HT1080 (cell line): ENCODE measurements around the gene ENTPD1. TPM values are rescaled to one million over a fixed set of nuclear protein-coding genes. Genes with fewer than 3 reads are reported as not detected.
"Not testable (repeated sequence)": the region's sequence is repeated elsewhere in the genome, so short reads cannot be mapped to it uniquely, and the experiment has no call there.

Experiments used
- DNase-seq: peaks from one replicate; pipeline ENCODE4 v3.0.0-alpha.2; 2015; ENCODE audit warnings: low read depth
- total RNA-seq: library from RNA; depleted of rRNA; stranded (reverse); fragments of >200 nt; shearing (Covaris generic); gene quantifications from 2 replicates; pipeline ENCODE4 v1.2.3, GENCODE V29; 2014

The ENTPD1 gene
- total RNA-seq, 1 experiment from 2014 or later, result not detected

DNA sequence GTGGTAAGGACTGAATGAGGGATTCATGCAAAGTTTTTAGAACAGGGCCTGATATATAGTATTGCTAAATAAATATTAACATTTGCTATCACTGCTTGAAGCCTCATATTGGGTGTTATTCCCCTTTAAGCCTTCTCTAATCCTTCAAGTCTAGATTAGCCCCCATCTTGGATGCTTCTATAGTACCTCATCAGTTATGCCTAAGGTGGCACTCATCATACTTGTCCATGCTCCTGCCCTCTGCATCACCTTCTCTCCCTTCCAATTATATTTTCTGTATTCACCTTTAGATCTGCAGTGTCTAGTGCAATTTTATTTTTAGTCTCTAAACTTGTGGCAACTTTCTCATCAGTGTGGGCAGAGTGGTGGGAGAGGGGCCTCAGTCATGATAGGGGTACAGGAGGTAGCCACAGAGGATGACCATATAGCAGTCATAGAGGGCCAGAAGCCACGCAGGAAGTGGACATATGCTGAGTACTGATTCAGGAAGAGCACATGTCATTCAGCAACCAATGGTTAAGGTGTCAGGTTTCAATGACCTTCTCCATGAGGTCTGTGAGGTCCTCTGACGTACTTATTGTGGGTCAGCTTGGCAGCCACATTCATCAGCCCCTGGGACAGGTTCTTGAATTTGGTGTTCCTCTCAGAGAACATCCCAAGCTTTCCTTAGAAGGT, 2.5 kb downstream of the ENTPD1 start:
- DNase-seq, result peak; percentile 27

DNA sequence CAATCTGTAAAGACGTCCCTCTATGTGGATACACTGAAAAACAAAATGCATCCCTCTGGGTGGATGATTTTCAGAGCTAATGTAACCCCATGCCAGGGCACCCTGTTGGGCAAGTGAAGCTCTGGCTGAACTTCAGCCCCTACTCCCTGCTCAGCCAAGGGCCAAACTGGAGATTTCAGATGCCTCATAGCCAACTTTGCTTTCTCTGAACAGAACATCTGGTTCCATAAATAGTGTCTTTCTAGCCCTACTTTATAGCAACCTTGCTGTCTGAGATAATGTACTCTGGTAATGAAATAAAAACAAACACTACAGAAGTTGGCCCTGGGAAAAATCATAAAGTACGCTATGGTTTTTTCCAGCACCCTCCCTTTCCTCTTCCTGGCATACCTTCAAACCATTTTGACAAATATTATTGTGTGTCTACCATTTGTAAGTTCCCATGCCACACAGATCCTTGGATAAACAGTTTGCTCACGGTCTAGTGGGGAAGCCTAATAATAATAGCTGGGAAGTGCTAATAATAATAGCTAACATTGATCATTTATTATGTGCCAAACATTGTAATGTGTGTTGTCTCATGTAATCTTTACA, 3.4 kb downstream of the ENTPD1 start:
- no peak for DNase-seq

DNA sequence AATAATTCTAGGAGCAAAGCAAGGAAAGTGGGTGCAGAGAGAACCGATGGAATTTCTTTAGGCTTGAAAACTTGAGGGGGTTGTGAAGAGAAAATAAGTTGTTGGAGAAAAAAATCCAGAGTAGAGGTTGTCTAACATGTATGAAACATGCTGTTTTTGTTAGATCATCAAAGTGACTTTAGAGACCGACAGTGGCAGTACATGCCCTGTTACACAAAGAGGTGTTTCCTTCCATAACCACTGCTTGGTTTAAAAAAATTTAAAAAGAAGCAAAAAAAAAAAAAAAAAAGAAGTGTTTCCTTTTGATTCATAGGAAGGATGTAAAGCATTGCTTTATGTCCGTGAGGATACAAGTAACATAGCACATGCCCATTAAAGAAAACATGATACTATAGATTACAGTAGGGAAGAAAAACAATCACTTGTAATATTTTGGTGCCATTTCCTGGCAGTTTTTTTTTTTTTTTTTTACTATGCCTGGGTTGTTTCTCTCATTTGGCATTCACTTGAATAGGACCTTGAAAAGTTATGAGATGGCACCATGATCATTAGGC, 6.1 kb downstream of the ENTPD1 start:
- DNase-seq, result no peak

DNA sequence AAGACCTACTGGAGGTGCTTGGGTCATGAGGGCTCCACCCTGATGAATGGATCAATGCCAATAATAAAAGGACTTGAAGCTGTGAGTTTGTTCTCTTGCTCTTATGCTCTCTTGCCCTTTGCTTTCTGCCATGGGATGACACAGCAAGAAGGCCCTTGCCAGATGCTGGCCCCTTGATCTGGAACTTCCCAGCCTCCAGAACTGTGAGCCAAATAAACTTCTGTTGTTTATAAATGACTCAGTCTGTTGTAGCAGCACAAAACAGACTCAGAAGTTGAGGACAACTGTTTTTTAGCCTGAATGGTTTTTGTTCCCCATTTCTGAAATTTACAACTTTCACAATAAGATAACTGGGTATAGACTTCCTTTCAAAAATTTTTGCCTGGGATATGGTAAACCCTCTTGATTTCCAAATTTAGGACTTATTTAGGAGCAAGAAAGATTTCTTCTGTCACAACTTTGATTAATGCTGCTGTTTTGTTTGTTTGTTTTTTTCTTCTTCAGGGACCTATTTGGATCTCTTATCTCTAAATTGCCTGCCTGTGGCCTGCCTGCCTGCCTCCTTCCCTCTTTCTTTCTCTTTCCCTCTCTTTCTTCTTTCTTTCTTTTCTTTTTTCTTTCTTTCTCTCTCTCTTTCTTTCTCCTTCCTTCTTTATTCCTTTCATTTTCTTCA, 12.1 kb downstream of the ENTPD1 start:
- no peak for DNase-seq

DNA sequence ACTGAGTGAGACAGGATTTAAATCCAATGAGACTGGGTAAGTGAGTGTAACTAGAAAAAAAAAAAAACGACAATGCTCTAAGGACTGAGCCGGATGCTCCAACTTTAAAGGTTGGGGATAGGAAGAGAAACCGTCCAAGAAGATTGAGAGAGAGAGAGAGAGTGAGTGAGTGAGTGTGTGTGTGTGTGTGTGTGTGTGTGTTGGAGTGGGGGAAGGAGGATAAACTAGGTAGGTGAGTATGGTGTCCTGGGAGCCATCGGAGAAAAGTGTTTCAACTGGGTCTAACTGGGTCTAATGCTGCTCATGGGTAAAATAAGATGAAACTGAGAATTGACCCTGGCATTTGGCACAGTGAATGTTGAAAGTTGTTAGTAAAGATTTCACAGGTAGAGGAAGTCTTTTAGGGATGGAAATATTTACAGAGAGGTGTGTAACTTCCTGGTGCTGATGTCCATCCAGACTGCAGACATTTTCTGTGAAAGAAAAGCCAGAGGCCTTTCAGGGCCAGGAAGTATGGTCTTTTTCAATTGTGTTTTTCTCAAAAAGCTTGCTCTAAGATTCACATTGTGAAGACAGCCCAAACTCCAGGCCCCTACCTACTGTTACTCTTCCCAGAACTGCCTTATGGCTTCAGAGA, 14.2 kb downstream of the ENTPD1 start:
- DNase-seq, result no peak

DNA sequence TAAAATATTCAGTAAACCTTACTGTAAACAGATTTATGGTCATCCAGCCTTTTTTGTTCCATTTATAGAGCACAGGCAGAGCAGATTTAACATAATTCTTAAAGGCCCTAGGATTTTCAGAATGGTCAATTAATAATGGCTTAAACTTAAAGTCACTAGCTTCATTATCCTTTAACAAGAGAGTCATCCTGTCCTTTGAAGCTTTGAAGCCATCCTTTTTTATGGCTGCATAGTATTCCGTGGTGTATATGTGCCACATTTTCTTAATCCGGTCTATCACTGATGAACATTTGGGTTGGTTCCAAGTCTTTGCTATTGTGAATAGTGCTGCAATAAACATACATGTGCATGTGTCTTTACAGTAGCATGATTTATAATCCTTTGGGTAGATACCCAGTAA, 17.5 kb downstream of the ENTPD1 start:
- DNase-seq, result not testable (repeated sequence)

DNA sequence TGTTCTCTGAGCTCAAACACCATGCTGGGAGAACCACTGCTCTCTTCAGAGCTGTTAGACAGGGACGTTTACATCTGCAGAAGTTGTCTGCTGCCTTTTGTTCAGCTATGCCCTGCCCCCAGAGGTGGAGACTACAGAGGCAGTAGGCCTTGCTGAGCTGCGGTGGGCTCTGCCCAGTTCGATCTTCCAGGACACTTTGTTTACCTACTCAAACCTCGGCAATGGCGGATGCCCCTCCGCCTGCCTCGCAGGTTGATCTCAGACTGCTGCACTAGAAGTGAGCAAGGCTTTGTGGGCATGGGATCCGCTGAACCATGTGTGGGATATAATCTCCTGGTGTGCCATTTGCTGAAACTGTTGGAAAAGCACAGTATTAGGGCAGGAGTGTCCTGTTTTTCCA, 21.7 kb downstream of the ENTPD1 start:
- DNase-seq, result not testable (repeated sequence)

DNA sequence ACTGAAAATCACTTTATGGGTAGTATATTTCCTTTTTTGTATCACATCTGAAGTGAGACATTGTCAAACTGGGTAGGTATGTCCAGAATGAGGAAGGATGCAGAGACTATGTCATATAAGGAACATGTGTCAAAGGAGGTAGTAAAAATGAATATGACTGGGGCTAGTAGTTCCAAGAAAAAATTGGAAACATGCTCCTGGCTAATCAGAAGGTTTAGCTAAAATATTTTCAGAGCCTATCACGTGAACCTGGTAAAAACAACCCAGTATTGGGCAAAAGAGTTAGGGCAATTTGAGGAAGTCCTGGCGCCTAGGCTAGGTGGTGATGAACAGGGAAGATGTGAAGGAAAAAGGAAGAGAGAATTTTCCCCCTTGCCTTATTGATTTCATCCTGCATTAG, 26.4 kb downstream of the ENTPD1 start:
- DNase-seq, result no peak

DNA sequence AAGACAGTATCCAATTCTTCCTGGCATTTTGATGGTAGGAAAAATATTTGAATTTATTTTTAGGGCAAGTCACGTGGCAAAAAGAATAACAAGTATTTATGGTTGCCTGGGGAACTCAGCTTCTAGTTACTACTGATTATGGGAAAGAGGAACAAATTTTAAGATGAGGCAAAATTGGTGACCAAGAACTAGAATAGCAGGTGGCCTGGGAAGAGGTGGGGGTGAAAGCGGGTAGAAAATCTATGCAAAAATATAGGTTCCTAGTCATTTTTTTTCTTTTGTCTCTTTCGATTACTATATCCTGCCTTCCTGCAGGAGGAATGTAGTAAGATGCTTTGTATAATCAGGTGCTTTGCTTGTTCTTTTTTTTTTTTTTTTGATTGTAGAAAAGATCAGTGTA, 27.8 kb downstream of the ENTPD1 start:
- no peak for DNase-seq

DNA sequence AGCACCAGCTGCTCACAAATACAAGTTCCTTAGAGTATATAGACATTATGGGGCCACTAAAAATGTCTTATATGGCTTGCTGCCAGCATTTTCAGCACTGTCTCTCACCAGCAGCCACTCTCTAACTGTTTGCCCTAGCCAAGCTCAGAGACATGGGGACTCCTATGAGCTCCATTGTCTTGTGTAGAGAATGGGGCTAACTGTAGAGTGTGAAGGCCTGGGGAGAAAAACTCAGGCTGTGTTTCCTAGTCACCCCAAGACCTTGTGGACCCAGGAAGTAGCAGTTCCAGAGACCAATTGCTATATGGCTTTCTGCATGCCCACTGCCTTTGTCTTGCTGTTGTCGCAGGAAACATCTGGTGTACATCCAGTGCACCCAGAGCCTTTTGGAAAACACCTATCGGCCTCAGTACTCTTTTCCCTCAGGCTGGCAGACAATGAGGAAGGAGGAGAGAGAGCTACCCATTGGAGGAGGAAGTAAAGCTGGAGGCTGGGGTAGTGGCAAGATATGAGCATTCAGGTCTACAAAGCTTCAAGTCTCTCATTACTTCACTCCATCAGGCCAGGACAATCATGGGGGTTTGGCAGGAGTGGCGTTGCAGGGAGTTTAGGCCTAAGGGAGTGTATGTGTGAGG, 28.4 kb downstream of the ENTPD1 start:
- no peak for DNase-seq

DNA sequence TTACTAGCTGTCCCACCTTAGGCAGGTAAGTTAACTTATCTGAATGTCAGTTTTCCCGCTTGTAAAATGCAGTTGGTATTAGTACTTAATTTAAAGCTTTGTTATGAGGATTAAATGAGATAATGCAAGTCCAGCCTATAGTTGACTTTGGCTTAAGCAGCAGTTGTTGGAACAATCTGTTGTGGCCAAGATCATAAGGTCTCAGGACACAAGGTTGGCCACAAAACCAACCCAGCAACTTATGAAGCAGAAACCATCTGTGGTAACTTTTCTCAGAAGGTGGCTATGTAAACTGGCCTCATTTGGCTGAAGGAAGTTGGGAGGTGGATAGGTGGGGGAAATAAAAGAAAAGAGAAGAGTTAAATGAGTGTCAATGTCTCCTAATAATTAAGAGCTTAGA, 29.4 kb downstream of the ENTPD1 start:
- DNase-seq, result no peak

DNA sequence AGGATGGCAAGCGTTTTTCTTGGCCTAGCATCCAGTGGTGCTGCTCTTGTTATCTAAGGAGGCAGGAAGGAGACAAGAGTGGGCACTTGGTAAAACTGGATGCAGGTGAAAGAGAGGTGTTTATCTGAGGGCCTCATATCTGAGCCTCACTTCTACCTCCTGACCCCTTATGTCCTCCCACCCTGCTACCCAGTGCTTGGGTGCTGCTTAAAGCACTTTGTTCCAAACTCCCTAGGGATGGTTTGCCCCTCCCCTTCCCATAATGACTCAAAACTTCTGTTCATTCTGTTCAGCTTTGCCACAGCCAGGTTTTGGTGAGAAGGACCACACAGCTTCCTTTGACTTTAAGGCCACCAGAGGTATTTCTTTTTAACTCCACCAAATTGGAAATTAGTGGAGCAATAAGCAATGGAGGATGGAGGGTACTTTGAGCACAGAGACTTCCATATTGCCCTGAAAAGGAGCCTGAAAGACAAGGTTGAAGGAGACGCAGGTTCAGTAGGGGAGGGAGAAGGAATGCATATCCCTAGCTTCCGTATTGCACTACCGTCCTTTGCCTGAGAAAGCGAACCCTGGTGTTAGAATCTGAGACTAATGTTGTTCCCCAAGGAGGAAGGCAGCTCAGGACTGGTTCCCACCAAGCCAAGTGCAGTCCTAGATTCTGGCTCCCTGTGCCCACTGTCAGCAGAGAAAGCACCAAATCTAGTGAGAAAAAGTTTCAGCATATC, 30.1 kb downstream of the ENTPD1 start:
- no peak for DNase-seq

DNA sequence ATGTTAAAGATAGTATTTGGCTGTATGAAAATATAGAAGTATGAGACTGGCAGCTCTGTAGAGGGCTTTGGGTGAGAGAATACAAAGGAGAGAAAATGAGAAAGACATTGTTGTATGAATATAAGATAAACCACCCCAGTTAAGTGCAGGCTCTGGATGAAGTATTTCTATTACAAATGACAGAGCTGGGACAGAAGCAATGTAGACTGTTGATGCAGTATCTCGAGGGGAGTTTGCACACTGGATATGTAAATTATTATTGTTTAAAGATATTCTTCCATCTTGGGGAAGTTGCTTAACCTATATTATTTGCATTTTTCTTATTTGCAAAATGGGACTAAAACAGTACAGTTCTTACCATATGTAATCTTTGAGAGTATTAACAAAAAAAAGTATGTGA, 31.5 kb downstream of the ENTPD1 start:
- DNase-seq, result no peak

DNA sequence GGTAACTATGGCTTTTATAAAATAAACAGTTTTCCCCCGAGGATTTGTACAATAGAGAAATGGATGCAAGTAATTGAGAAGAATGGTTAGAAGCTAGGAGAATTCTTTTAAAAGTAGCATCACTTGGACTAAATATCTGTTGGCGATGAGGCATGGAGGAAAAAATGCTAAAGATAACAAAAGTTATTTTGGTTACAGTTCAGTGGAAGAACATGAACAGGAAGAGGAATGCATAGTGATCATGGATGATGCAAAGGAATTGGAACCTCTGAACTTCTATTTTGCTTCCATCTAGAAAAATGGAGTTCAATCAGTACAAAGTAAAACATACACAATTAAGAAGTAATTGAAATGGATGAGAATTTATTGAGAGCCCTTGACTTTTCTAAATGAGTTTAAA, 32.9 kb downstream of the ENTPD1 start:
- no peak for DNase-seq

DNA sequence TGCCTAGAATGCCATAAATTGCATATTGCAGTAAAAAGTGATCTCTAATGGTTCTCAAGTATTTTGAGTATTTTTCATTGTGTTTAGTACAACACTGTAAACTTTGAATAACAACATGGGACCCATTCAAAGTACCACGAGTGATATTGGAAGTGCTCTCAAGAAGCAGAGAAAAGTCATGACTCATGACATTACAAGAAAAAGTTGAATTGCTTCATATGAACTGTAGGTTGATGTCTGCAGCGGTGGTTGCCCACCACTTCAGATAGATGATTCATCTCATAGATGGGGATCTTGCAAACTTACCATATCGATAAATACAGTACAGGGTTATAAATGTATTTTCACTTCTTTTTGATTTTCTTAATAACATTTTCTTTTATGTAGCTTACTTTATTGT, 33.9 kb downstream of the ENTPD1 start:
- no peak for DNase-seq

DNA sequence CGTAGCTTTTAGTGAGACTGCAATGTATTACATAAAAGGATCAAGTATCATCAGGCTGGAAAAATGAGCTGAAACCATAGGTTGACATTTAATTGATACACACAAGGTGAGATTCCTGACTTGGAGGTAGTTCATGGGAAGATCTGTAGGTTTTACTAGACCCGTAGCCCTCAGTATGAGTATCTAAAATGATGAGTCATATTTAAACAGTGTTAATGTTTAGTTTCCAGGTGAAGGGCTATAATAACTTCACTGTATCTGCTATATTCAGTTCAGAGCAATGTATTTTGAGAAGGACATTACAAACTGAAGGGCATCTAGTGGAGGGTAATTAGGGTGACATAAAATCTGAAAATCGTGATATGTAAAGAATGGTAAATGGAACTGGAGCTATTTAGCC, 35.0 kb downstream of the ENTPD1 start:
- no peak for DNase-seq

DNA sequence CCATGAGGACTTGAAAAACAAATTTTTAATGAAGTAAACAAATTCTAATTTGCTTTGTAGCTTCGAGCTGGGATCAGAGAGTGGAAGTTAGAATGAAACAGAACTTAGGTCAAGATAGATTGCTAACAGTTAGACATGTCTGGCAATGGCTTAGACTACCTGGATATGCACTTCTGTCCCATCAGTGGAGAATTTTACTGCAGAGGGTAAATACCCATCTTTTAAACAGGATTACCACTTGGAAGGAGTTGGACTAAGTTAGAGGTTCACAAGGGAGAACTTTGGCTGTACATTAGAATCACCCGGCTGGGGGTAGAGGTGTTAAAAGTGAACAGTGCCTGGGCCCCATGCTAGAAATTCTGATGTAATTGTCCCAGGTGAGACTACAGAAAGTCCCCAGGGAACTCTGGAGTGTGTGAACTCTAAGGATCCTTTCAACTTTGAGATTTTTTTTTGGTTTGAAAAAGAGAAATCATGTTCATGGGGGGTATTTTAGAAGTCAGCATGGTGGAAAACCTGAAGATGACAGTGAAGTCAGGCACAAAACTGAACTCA, 35.5 kb downstream of the ENTPD1 start:
- no peak for DNase-seq

DNA sequence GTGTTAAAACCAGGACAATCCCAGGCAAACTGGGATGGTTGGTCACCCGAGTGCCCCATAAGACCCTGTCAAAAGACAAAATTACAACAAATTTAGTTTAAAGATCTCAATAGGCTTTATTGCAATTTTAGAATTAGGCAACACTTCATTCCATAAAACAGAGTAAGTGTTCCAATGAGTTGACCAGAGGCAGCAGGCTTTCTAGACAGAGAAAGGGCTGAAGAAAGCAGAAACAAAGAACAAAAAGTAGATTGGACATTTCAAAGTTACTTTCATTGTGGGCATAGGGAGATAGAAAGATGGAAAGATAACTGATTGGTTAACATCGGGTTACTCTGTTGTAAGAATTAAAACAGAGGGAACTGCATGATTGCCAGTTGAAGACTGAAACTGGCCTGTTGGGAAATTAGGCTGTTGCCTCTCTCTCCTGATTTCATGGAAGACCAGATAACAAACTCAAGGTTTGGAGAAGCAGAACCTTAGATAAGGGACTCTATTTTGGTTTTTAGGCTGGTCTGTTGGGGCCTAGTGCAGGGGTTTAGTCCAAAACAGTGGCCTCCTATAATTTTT, 36.3 kb downstream of the ENTPD1 start:
- DNase-seq, result no peak

DNA sequence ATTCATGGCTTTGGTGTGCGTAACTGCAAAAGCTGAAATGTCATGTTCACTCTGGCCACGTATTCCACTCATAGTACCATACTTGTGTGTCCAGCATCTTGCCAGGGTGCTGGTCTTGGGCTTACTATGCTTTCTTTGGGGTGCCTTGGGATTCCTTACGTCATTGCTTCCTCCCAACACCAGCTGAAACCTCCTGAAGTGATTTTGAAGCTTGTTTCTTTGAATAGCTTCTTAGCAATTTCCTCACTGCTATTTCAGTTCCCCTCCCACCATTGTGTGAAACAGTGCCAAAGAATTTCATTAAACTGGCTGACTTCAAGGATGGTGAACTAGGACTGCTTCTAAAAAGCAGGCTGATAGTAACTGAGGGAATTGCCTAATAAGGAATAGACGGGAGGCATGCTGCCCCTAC, 36.9 kb downstream of the ENTPD1 start:
- no peak for DNase-seq

DNA sequence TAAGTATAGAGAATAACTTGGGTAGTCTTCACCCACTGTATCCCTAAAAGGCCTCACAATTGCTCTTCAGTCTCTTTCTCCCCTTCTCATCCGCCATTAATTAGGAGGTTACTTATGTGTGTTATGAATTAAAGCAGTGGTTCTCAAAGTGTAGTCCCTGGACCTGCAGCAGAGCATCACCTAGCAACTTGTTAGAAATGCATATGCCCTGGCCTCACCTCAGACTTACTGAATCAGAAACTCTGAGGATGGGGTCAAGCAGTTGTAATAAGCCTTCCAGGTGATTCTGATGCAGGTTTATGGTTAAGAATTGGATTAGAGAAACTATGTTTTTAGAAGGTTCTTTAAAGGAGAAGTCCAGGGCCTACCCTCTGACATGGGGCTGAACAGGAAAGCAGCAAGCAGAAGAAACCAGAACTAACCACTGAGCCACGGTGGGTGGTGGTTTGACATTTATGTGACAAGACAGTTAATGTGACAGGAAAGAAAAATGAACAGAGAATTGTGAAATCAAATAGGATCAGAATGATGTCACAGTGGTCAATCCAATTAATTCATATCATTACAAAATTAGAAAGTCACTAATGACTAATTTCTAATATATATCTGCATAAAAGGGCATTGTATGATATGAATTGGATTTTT, 37.6 kb downstream of the ENTPD1 start:
- no peak for DNase-seq
